Measurements from ENCODE around the gene FBXW7.

DNA sequence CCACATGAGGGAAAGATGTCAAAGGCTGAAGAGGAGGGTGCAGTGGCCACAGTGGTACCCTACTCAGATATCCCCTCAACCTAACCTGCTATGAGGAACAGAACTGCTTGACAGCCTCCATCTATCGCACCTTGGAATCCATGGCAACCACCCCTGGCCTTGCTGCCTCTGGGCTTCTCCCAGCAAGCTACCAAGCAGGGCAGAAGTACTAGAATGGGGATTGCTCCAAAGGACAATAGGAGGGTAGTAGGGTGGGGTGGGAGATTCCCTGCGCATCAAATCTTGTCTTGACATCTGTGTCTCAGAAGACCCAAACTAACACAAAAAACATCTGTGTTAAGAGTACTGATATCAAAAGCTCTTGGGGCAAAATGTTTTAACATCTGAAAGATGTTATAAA lies 118.2 kb downstream of the FBXW7 start:
- no peak for TF ChIP-seq SUZ12 (IDR thresholded peaks at IDR 0.05; ENCODE audit: low read length)
- TF ChIP-seq, protein P1, sequence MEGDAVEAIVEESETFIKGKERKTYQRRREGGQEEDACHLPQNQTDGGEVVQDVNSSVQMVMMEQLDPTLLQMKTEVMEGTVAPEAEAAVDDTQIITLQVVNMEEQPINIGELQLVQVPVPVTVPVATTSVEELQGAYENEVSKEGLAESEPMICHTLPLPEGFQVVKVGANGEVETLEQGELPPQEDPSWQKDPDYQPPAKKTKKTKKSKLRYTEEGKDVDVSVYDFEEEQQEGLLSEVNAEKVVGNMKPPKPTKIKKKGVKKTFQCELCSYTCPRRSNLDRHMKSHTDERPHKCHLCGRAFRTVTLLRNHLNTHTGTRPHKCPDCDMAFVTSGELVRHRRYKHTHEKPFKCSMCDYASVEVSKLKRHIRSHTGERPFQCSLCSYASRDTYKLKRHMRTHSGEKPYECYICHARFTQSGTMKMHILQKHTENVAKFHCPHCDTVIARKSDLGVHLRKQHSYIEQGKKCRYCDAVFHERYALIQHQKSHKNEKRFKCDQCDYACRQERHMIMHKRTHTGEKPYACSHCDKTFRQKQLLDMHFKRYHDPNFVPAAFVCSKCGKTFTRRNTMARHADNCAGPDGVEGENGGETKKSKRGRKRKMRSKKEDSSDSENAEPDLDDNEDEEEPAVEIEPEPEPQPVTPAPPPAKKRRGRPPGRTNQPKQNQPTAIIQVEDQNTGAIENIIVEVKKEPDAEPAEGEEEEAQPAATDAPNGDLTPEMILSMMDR (IDR thresholded peaks at IDR 0.05; ENCODE audit: control extremely low read depth in 1 of 3, insufficient read depth in 1 of 3, low read depth in 1 of 3, low read length in 3 of 3), result no peak
- no peak for TF ChIP-seq CEBPB (IDR thresholded peaks at IDR 0.05; ENCODE audit: low read depth, low read length)
- no peak for TF ChIP-seq POLR2AphosphoS5 (IDR thresholded peaks at IDR 0.05; ENCODE audit: low read depth, low read length)
- no peak for TF ChIP-seq TAF1 (IDR thresholded peaks at IDR 0.05; ENCODE audit: low read depth, low read length)
- TF ChIP-seq SIN3A (conservative IDR thresholded peaks at IDR 0.05 in 1 of 2, IDR thresholded peaks at IDR 0.05 in 1 of 2; ENCODE audit: low read depth in 1 of 2, low read length in 2 of 2), result no peak
- TF ChIP-seq RNF2 (IDR thresholded peaks at IDR 0.05; ENCODE audit: borderline replicate concordance, low read depth, low read length, missing control alignments, poor library complexity, severe bottlenecking), result no peak
- no peak for TF ChIP-seq MAFK (IDR thresholded peaks at IDR 0.05; ENCODE audit: low read depth, low read length)
- TF ChIP-seq, protein P2, sequence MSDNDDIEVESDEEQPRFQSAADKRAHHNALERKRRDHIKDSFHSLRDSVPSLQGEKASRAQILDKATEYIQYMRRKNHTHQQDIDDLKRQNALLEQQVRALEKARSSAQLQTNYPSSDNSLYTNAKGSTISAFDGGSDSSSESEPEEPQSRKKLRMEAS (IDR thresholded peaks at IDR 0.05), result no peak
- TF ChIP-seq TCF12 (IDR thresholded peaks at IDR 0.05; ENCODE audit: low read depth, low read length), result no peak
